ENCODE measurements around the gene DDAH1. TPM values are rescaled to one million over a fixed set of nuclear protein-coding genes. Genes with fewer than 3 reads are reported as not detected.

The DDAH1 gene
- polyA plus RNA-seq, 1 donor from 2014 or later = 42.7 TPM

DNA sequence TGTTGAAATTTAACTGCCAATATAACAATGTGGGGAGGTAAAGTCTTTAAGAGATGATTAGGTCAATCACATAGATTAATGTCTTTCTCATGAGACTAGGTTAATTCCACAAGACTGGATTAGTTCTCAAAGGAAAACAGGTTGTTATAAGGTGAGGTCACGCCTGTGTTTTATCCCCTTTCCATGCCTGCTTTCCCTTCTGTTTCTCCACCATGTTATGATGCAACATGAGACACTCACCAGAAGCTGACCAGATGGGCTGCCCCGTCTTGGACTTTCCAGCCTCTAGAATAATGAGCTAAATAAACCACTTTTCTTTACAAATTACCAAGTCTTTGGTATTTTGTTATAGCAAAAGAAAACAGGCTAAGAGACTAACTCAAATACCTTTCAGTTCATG, 70.8 kb downstream of the DDAH1 start:
- Histone ChIP-seq H3K4me3 (ENCODE audit: low read length) (no peak overlapping the region), H3K9ac (ENCODE audit: low read length) (no peak overlapping the region), H3K79me2 (replicated peaks; ENCODE audit: insufficient read depth, low read length) (peaks cover 7% of the 10 kb centered on the region), H3K9me2 (ENCODE audit: insufficient read depth, low read length) (no peaks in the 10 kb centered on the region), H3K27ac (ENCODE audit: low read length) (no peak overlapping the region), H2AFZ (ENCODE audit: low read depth, low read length) (no peak overlapping the region), H3K27me3 (ENCODE audit: insufficient read depth, low read depth, low read length) (no peaks in the 10 kb centered on the region), H3K9me3 (ENCODE audit: low read length) (no peaks in the 10 kb centered on the region), H3K36me3 (ENCODE audit: insufficient read depth, low read length) (no peaks in the 10 kb centered on the region), H3F3A (ENCODE audit: insufficient read depth, low read length, poor library complexity, severe bottlenecking) (no peaks in the 10 kb centered on the region), H3K4me2 (ENCODE audit: low read length) (no peak overlapping the region), H4K20me1 (ENCODE audit: insufficient read depth) (no peaks in the 10 kb centered on the region)
- TF ChIP-seq, protein P1, sequence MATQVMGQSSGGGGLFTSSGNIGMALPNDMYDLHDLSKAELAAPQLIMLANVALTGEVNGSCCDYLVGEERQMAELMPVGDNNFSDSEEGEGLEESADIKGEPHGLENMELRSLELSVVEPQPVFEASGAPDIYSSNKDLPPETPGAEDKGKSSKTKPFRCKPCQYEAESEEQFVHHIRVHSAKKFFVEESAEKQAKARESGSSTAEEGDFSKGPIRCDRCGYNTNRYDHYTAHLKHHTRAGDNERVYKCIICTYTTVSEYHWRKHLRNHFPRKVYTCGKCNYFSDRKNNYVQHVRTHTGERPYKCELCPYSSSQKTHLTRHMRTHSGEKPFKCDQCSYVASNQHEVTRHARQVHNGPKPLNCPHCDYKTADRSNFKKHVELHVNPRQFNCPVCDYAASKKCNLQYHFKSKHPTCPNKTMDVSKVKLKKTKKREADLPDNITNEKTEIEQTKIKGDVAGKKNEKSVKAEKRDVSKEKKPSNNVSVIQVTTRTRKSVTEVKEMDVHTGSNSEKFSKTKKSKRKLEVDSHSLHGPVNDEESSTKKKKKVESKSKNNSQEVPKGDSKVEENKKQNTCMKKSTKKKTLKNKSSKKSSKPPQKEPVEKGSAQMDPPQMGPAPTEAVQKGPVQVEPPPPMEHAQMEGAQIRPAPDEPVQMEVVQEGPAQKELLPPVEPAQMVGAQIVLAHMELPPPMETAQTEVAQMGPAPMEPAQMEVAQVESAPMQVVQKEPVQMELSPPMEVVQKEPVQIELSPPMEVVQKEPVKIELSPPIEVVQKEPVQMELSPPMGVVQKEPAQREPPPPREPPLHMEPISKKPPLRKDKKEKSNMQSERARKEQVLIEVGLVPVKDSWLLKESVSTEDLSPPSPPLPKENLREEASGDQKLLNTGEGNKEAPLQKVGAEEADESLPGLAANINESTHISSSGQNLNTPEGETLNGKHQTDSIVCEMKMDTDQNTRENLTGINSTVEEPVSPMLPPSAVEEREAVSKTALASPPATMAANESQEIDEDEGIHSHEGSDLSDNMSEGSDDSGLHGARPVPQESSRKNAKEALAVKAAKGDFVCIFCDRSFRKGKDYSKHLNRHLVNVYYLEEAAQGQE (IDR thresholded peaks at IDR 0.05; ENCODE audit: borderline replicate concordance) = no peak
- TF ChIP-seq TAF1 (IDR thresholded peaks at IDR 0.05; ENCODE audit: low read depth) (no peak), POLR2AphosphoS5 (IDR thresholded peaks at IDR 0.05) (no peak), EZH2 (IDR thresholded peaks at IDR 0.05; ENCODE audit: borderline replicate concordance, insufficient read depth, low read length, poor library complexity, severe bottlenecking) (no peak), SMC3 (conservative IDR thresholded peaks at IDR 0.05; ENCODE audit: poor library complexity) (no peak)
- TF ChIP-seq, protein P2, sequence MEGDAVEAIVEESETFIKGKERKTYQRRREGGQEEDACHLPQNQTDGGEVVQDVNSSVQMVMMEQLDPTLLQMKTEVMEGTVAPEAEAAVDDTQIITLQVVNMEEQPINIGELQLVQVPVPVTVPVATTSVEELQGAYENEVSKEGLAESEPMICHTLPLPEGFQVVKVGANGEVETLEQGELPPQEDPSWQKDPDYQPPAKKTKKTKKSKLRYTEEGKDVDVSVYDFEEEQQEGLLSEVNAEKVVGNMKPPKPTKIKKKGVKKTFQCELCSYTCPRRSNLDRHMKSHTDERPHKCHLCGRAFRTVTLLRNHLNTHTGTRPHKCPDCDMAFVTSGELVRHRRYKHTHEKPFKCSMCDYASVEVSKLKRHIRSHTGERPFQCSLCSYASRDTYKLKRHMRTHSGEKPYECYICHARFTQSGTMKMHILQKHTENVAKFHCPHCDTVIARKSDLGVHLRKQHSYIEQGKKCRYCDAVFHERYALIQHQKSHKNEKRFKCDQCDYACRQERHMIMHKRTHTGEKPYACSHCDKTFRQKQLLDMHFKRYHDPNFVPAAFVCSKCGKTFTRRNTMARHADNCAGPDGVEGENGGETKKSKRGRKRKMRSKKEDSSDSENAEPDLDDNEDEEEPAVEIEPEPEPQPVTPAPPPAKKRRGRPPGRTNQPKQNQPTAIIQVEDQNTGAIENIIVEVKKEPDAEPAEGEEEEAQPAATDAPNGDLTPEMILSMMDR (IDR thresholded peaks at IDR 0.05; ENCODE audit: poor library complexity, severe bottlenecking) = no peak

DNA sequence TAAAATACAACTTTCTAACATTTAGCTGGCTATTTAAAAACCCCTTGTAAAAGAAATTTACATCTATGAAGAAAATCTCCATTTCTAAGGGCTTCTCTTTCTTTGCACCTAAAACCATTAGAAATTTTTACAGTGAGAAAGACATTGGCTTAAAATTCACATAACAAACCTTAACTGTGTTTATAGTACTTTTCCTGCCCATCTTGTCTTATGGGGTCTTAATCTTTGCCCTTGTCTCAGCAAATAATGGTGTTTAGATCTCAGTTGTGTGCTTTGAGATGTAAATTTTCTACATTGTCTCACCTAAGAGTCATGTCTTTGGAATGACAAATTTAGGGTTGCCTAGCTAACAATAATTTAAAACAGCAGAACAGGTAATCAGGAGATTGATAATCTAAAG, 71.5 kb downstream of the DDAH1 start:
- no peaks in the 10 kb centered on the region for H4K20me1 ChIP-seq (ENCODE audit: insufficient read depth)
- peaks cover 7% of the 10 kb centered on the region for H3K79me2 ChIP-seq (replicated peaks; ENCODE audit: insufficient read depth, low read length)
- no peak overlapping the region for H3K9ac ChIP-seq (ENCODE audit: low read length)
- no peak overlapping the region for H3K4me2 ChIP-seq (ENCODE audit: low read length)
- no peaks in the 10 kb centered on the region for H3K9me2 ChIP-seq (ENCODE audit: insufficient read depth, low read length)
- no peak overlapping the region for H2AFZ ChIP-seq (ENCODE audit: low read depth, low read length)
- H3K27ac ChIP-seq (ENCODE audit: low read length) = no peak overlapping the region
- H3K27me3 ChIP-seq (ENCODE audit: insufficient read depth, low read depth, low read length) = no peaks in the 10 kb centered on the region
- no peaks in the 10 kb centered on the region for H3K36me3 ChIP-seq (ENCODE audit: insufficient read depth, low read length)
- H3K4me3 ChIP-seq (ENCODE audit: low read length) = no peak overlapping the region
- H3F3A ChIP-seq (ENCODE audit: insufficient read depth, low read length, poor library complexity, severe bottlenecking) = no peaks in the 10 kb centered on the region
- TF ChIP-seq RAD21 (conservative IDR thresholded peaks at IDR 0.05) (no peak), SMC3 (conservative IDR thresholded peaks at IDR 0.05; ENCODE audit: poor library complexity) (no peak), MXI1 (conservative IDR thresholded peaks at IDR 0.05; ENCODE audit: poor library complexity, severe bottlenecking) (no peak), EZH2 (IDR thresholded peaks at IDR 0.05; ENCODE audit: borderline replicate concordance, insufficient read depth, low read length, poor library complexity, severe bottlenecking) (no peak), TAF1 (IDR thresholded peaks at IDR 0.05; ENCODE audit: low read depth) (no peak), EP300 (conservative IDR thresholded peaks at IDR 0.05; ENCODE audit: poor library complexity, severe bottlenecking) (no peak), POLR2AphosphoS5 (IDR thresholded peaks at IDR 0.05) (no peak)
- TF ChIP-seq, protein P2 (IDR thresholded peaks at IDR 0.05; ENCODE audit: poor library complexity, severe bottlenecking) = no peak
- TF ChIP-seq, protein P1 (IDR thresholded peaks at IDR 0.05; ENCODE audit: borderline replicate concordance) = no peak
- H3K9me3 ChIP-seq (ENCODE audit: low read length) = no peaks in the 10 kb centered on the region

All from neural cell (in vitro differentiated cells).